RCC 7860 (cell line): Measurements from ENCODE around the gene RPL35A.
A peak's percentile ranks its signal among the peaks of the same experiment; 100 is the strongest.
"Not testable (repeated sequence)": the region's sequence is repeated elsewhere in the genome, so short reads cannot be mapped to it uniquely, and the experiment has no call there.

Experiments
- DNase-seq: peaks from one replicate; pipeline ENCODE4 v3.0.0-alpha.2; 2015; ENCODE audit warnings: low spot score
- FAIRE-seq: peaks from 2 replicates; lab custom pipeline; 2012; peaks lifted over from hg19 to GRCh38; lab: Jason Lieb, UNC

The RPL35A gene

GRCh38 chr3:197951392-197951990 is 1.5 kb downstream of the RPL35A start:
- DNase-seq (no peak), FAIRE-seq (no peak)

DNA sequence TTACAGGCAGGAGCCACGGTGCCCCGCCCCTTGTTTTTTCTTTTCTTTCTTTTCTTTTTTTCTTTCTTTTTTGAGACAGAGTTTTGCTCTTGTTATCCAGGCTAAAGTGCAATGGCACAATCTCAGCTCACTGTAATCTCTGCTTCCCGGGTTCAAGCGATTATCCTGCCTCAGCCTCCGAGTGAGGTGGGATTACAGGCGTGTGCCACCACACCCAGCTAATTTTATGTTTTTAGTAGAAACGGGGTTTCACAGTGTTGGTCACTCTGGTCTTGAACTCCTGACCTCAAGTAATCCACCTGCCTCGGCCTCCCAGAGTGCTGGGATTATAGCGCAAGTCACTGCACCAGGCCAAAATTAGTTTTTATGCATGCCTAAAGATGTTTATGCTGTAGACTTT is 2.5 kb downstream of the RPL35A start:
- no peak for DNase-seq
- FAIRE-seq: no peak

GRCh38 chr3:197953325-197953724 is 3.3 kb downstream of the RPL35A start:
- FAIRE-seq (no peak), DNase-seq (no peak)

GRCh38 chr3:197953881-197954280 is 3.9 kb downstream of the RPL35A start:
- FAIRE-seq (no peak), DNase-seq (no peak)

- FAIRE-seq (no peak), DNase-seq (no peak)
These were observed 6.0 kb downstream of the RPL35A start for GRCh38 chr3:197955892-197956477.

DNA sequence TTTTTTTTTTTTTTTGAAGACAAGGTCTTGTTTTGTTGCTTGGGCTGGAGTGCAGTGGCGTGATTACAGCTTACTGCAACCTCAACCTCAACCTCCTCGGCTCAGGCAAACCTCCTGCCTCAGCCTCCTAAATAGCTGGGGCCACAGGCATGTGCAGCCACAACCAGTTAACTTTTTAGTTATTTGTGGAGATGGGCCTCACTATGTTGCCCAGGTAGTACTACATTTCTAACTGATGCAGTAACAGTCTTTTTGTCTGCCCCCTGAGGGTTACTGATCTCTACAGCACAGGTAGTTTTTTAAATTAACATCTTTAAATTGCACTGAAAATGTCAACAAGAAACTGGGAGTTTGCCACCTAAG is 6.6 kb downstream of the RPL35A start:
- FAIRE-seq: no peak
- no peak for DNase-seq

DNA sequence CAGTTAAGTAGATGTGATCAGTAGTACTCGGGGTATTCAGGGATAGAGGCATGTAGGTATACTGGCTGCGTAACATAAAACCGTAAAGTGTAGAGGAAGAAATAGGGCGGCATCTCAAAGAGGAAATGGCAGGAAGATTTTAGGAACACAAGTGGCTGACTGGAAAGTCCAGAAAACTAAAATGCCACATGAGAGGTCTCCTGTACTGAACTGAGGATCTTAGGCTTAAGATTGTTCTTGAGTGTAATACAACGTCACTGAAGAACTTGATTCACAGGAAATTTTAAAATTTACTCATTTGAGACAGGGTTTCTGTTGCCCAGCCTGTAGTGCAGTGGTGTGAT is 7.8 kb downstream of the RPL35A start:
- no peak for DNase-seq
- FAIRE-seq: no peak

- DNase-seq (no peak), FAIRE-seq (no peak)
These were observed 8.4 kb downstream of the RPL35A start for GRCh38 chr3:197958346-197958745.

DNA sequence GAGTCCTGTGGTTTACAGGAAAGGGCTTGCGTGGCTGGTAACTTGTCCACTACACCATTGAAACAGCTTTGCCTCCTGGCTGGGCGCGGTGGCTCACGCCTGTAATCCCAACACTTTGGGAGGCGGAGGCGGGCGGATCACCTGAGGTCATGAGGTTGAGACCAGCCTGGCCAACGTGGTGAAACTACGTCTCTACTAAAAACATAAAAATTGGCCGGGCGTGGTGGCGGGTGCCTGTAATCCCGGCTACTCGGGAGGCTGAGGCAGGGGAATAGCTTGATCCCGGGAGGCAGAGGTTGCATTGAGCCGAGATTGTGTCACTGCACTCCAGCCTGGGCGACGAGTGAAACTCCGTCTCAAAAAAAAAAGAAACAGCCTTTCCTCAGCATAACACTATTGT is 8.9 kb downstream of the RPL35A start:
- not testable (repeated sequence) for DNase-seq, FAIRE-seq

DNA sequence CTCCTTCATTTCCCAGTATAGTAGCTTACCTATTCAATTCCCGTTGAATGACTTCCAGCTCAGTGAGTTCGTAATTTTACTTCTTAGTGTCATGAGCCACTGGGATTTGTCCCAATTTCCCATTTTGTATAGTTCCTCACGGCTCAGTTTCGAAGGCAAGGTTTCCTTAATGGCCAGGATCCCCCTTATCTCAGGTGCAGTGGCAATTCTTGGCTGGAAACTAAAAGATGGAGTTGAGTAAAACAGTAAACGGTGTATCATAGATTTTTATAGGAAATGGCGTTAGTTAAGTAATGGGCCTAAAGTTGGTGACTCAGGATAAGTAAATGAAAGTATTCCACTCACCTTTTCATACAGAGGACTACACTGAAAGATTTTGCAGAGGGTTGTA is 9.5 kb downstream of the RPL35A start:
- FAIRE-seq (no peak), DNase-seq (no peak)

GRCh38 chr3:197959891-197960693 is 10.1 kb downstream of the RPL35A start, which contains the start of gene LMLN:
LMLN (plus strand) TSS chr3:197960217; CDS start chr3:197960246, 29 bp downstream.
- peak; percentile 54 for FAIRE-seq

DNA sequence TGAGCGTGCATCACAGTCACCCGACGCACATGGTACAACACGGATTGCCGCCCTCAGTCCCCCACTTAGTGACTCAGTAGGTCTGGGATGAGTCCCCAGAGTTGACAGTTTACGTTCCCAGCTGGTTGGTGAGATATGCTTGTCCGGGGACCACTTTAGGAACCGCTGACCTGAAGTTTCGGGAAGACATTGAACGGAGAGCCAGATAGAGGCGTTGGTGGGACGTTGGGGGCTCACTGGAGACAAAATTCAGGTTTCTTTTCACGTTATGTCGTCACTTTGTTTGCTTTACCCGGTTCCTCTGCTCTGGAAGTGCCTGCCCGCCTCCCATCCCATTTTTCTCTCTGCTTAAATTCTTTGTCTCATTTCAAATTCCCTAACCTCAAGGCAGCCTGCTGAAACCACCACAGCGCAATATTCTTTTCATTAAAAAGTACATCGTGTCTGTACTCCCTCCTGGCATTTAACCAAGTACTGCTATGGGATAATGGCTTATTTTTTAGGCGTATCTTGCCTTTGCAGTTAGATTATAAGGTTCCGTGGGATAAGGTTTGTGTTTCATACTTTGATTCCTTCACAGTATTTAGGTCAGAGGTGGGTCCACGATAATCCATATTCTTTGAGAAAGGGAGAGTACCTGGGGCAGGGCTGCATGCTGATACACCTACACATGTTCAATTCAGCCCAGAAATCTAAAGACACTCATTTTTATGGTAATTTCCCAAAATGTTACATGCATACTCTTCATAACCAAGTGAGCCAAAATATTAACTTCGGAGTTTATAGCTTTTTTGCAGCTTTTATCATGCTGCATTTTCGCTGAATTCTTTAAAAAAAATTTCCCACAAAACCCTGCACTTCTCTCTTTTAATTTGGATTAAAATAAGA is 10.9 kb downstream of the RPL35A start:
- FAIRE-seq: no peak
- peak; percentile 33 for DNase-seq

More at GRCh38 chr3:197959891-197960693, 10.1 kb downstream of the RPL35A start, which contains the start of gene LMLN:
- peak; percentile 86 for DNase-seq

- no peak for DNase-seq
These were observed 11.6 kb downstream of the RPL35A start for GRCh38 chr3:197961582-197961945.

GRCh38 chr3:197963019-197963637 is 13.1 kb downstream of the RPL35A start:
- DNase-seq (no peak), FAIRE-seq (no peak)

More at GRCh38 chr3:197961582-197961945, 11.6 kb downstream of the RPL35A start:
- FAIRE-seq: no peak

- not testable (repeated sequence) for DNase-seq, FAIRE-seq
These were observed 17.5 kb downstream of the RPL35A start for GRCh38 chr3:197967337-197967989.

DNA sequence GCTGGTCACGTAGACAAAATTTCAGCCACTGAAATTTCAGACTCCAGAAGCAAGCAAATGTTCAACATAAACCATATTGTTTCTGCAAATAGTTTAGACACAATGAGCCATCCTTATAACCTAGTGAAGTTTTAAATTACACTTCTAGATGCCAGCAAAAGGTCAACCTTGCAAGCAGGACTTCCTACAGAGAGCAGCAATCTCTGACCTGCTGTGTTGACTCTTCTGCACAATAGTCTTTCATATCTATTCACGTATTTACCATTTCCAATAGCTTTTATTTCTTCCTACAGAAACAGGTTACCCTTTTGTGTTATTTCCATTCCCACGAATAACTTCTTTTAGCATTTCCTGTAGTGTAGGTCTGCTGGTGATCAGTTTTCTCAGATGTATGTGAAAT is 20.6 kb downstream of the RPL35A start:
- DNase-seq: no peak
- no peak for FAIRE-seq

DNA sequence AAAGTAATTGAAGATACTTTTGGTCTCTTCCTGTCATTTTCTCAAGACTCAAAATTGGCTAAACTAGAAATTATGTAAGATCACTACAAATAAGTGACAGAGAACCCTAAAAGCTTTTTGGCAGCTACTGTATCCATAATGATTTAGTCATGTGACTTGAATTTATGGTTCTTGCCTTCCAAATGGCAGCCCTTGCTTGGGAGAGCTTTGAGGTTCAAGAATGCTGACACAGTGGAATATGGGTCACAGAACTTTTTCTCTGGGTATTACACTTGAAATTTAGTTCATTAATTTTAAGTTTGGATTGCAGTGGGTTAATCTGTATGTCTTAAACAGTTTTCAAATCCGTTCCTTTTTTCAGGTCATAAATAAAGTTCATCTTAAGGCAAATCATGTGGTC is 24.0 kb downstream of the RPL35A start:
- no peak for DNase-seq
- FAIRE-seq: no peak

DNA sequence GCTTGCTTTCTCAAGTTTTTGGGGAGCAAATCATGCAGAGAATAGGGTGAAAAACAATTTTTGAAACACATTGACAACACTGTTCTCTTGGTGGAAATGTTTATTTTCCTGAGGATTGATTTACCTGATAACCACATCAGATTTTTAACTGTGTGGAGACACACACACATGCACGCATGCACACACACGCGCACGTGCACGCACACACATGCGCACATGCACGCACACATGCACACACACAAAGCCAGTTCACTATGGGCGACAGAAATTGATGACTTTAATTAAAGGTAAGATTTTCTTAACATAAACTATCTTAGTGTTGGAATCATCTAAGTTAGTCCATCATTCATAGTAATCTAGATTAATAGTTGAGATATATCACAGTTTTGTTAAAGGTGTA is 25.3 kb downstream of the RPL35A start:
- no peak for DNase-seq
- FAIRE-seq: no peak

- DNase-seq (no peak), FAIRE-seq (no peak)
These were observed 33.1 kb downstream of the RPL35A start for GRCh38 chr3:197983076-197983475.

- FAIRE-seq: no peak
- no peak for DNase-seq
These were observed 39.7 kb downstream of the RPL35A start for GRCh38 chr3:197989651-197990050.
